ENCODE data around the gene MRFAP1L1.
"Not testable (repeated sequence)": the region's sequence is repeated elsewhere in the genome, so short reads cannot be mapped to it uniquely, and the experiment has no call there.

Gene MRFAP1L1

GRCh38 chr4:6727081-6727942 lies 17.6 kb upstream of the MRFAP1L1 start:
- no peak overlapping the region for H3K27ac ChIP-seq
- no peak for TF ChIP-seq ZFX (IDR thresholded peaks at IDR 0.05; ENCODE audit: borderline replicate concordance)
- TF ChIP-seq, protein P1, sequence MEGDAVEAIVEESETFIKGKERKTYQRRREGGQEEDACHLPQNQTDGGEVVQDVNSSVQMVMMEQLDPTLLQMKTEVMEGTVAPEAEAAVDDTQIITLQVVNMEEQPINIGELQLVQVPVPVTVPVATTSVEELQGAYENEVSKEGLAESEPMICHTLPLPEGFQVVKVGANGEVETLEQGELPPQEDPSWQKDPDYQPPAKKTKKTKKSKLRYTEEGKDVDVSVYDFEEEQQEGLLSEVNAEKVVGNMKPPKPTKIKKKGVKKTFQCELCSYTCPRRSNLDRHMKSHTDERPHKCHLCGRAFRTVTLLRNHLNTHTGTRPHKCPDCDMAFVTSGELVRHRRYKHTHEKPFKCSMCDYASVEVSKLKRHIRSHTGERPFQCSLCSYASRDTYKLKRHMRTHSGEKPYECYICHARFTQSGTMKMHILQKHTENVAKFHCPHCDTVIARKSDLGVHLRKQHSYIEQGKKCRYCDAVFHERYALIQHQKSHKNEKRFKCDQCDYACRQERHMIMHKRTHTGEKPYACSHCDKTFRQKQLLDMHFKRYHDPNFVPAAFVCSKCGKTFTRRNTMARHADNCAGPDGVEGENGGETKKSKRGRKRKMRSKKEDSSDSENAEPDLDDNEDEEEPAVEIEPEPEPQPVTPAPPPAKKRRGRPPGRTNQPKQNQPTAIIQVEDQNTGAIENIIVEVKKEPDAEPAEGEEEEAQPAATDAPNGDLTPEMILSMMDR (IDR thresholded peaks at IDR 0.05), result no peak

DNA sequence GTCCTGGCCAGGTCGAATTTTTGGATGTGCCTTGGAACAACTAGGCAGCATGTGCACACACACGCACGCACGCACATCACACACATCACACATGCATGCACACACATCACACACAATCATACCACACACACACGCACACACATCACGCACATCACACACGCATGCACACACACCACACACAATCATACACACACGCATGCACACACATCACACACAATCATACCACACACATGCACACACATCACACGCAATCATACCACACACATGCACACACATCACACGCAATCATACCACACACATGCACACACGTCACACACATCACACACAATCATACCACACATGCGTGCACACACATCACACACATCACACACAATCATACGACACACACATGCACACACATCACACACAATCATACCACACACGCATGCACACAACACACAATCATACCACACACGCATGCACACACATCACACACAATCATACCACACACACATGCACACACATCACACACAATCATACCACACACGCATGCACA lies 15.8 kb upstream of the MRFAP1L1 start:
- H3K27ac ChIP-seq, result not testable (repeated sequence)

- no peak for TF ChIP-seq ZFX (IDR thresholded peaks at IDR 0.05; ENCODE audit: borderline replicate concordance)
- TF ChIP-seq, protein P1 (IDR thresholded peaks at IDR 0.05), result no peak
- H3K27ac ChIP-seq, result no peak overlapping the region
These were observed 14.9 kb upstream of the MRFAP1L1 start for GRCh38 chr4:6724421-6725111.

GRCh38 chr4:6723851-6724250 lies 14.2 kb upstream of the MRFAP1L1 start:
- no peak overlapping the region for H3K27ac ChIP-seq
- TF ChIP-seq, protein P1 (IDR thresholded peaks at IDR 0.05), result no peak
- no peak for TF ChIP-seq ZFX (IDR thresholded peaks at IDR 0.05; ENCODE audit: borderline replicate concordance)

GRCh38 chr4:6722891-6723290 lies 13.2 kb upstream of the MRFAP1L1 start:
- H3K27ac ChIP-seq, result no peak overlapping the region
- no peak for TF ChIP-seq ZFX (IDR thresholded peaks at IDR 0.05; ENCODE audit: borderline replicate concordance)
- TF ChIP-seq, protein P1 (IDR thresholded peaks at IDR 0.05), result no peak

DNA sequence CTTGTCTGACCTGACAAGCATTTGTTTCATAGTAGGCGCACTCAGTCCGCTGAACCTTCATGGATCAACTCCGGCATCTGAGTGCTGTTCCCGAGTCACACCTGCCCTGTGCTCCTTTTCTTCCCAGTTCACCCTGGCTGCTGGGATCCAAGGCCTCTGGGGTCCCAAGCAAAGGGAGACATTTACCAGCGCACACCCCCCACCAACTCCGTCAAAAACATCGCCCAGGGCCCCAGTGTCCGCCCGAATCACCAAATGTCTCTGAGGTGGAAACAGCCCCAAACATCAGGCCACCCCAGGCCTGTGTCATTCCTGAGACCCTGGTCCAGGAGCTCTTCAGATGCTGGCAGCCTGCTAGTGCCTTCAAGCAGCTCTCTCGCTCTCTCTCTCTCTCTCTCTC lies 11.5 kb upstream of the MRFAP1L1 start:
- no peak overlapping the region for H3K27ac ChIP-seq
- no peak for TF ChIP-seq ZFX (IDR thresholded peaks at IDR 0.05; ENCODE audit: borderline replicate concordance)
- TF ChIP-seq, protein P1 (IDR thresholded peaks at IDR 0.05), result no peak

- TF ChIP-seq ZFX (IDR thresholded peaks at IDR 0.05; ENCODE audit: borderline replicate concordance), result no peak
- TF ChIP-seq, protein P1 (IDR thresholded peaks at IDR 0.05), result peak; percentile 87
- H3K27ac ChIP-seq, result no peak overlapping the region
These were observed 10.6 kb upstream of the MRFAP1L1 start for GRCh38 chr4:6720202-6720699.
